CD1c-positive myeloid dendritic cell (primary cell): Measurements from ENCODE around the gene SH3RF1.

ENCODE experiments used
- DNase-seq: peaks from one replicate; pipeline ENCODE4 v3.0.0-alpha.2; 2016; ENCODE audit errors: extremely low spot score

Gene SH3RF1

DNA sequence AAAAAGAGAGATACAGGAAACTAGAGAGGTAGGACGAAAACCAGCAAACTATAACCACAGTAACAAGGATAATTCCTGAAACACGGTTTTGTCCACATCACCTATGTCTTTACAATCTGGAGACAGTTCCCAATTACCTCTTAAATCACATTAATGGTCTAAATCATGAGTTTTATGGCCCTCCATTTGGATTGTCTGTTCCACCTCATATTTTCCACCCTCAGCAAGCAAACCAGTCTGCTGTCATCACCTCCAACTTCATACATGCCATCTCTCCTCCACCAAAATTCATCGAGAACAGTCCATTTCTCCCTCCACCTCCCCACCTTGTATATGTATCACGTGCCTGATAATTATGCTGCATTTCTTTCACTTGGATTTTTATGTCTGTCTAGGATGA lies 107.3 kb downstream of the SH3RF1 start:
- DNase-seq: no peak

DNA sequence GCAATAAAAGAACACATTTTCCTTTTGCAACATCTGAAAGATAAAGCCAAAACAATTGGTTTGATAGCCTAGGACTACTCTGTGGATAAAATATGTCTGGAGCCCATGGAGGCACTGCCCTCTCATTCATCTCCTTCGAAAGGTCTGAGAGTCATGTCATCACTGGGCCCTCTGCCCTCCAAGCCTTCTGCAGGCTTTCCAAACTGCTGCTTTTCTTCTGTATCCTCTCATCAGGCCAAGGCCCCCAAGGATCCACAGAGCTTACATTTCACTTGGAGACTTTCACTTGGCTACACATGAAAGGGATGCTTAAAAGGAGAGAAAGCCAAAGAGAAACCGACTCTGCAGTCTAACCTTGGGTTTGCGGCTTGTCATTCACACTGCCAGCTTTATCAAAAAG lies 109.9 kb downstream of the SH3RF1 start:
- no peak for DNase-seq

DNA sequence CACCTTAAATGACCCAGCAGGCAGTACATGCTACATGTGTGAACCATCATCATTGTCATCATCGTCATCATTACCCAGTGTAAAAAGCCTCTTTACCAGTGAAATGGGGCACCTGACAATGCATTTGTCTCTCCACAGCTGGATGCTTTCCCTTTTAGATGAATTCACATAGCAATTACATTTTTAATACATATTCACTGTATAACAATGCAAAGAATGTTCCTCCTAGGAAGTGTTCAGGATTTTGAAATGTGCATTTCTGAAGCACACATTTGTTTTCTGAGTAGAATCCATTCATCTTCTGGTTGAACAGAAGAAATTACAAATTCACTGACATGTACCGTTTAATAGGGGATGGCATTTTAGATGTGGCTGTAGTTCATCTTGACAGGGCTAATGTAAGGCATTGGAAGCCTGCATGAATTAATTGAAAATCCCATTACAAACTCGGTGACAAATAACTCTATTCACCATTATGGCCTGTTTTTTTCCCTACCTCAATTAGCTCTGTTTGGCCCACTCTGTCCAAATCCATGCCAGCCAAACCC lies 111.1 kb downstream of the SH3RF1 start:
- no peak for DNase-seq

DNA sequence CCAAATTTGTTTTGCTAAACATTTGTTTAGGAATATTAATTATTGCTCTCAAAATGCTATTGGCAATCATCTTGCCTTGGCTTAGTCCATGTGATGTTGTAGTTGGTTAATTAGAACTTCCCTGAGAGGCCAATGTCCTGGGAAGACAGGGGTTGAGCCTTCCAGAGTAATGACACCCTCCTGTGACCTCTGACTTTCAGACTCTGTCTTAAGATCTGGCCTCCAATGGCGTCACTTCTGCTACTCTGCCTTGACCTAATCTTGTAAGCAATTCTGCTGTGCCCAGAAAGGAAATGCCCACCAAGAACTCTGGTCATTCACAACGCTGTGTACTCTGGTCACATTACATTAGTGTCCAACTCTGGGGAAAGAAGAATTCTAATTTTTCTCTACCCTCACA lies 111.9 kb downstream of the SH3RF1 start:
- no peak for DNase-seq

DNA sequence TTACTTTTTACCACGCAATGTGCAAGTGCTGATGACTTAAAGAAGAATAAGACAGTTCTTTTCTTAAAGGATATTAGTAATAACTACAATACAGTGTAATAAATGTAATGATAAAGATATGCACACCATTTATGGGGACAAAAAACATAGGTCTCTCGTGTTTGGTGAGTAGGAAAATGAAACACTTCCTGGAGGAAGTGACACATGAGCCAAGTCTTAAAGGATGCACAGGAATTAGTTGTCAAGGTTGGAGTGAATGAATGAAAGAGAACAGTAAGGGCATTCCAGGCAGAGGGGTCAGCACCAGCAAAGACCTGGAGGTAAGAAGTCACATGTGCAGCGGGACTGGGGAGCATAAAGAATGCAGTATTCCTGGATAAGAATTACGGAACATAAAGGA lies 112.7 kb downstream of the SH3RF1 start:
- DNase-seq: no peak

DNA sequence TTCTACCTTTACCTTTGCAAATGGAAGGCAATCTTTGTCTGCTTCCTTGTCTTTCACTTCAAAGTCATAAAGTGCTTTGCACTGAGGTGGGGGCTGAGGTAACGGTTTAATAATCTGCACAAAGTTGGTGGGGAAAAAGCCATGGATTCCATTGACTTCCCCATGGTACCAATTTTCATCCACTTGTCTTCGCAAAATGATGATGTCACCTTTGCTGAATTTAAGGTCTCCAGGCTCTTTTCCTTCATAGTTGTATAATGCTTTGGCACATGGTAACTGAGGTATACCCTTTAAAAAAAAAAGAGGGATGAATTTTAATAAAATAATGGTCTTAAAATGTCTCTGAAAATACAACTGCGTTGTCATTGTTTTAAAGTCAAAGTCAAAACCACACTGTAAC lies 114.4 kb downstream of the SH3RF1 start:
- no peak for DNase-seq

DNA sequence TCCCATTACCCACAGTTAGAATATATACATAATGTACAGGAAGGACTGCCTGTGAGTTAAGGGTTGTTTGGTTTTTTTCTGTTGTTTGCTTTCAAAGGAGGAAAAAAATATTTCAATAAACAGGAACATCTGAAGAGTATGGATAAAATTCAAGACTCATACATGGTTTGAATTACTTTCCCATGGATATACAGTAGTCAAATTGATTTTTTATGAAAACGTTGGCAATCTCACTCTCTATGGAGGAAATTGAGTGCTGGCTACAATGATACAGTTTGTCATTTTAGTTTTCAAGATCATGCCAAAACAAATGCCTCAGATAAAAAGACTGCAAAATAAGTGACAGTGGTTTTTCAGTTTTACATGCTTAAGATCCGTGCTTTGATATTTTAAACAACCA lies 116.6 kb downstream of the SH3RF1 start:
- DNase-seq: no peak

DNA sequence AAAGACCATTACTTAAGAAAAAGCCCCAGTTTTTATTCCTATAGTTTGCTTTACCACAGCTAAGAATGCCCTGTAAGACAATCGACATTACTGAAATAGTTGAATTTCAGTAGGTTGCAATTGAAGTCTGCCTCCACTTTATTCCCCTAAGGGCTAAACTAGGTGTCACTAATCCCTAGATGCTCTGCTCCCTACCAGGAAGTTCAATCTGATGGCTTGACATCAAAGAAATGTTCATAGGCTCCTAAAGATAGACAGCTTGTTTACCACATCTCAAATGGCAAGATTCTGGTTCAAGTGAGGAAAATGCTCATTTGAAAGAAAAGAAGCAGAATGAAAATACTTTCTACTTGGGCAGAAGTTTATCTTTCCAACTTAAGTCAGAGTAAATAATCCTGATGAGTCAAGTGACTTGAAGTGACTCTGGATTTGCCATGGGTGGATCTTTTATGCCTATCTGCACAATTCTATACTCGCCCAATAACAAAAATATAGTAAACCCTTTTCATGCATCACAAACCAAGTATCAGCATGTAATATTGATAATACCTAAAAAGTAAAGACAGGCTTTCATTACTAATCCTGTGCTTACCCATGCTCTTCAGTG lies 117.2 kb downstream of the SH3RF1 start:
- no peak for DNase-seq

DNA sequence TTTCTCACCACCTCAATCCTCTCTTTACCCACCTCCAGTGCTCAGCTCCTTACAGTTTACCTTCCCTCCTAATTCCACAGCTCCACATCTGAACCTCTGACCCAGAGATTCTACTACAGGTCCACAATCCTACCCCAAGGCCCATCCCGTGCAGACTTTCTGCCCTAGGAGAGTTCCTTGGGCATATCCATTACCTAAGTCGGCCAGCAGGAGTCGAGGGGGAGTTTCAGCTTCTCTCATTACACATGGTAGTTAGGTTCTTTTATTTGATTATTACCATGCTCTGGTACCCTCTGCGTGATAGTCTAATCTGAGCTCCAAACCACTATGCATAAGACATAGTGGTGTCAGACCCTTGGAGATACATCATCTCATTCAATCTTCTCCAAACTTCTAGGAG lies 117.9 kb downstream of the SH3RF1 start:
- DNase-seq: no peak

DNA sequence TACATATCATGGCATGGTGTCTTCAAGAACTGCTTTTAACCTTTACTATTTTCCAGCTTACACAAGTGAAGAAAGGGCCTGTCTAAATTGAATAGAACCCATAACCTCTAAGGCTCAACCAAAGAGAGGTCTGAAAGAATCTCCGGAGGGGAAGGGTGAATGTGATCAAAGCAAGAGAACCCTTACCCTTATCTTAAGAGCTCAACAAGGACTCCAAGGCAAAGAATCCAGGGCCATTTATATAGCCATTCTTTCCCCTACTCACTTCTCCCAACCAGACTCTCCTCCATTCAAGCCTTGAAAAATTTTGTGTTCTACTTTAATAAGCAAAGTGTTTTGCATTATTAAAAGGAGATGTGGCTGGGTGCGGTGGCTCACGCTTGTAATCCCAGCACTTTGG lies 118.7 kb downstream of the SH3RF1 start:
- no peak for DNase-seq

DNA sequence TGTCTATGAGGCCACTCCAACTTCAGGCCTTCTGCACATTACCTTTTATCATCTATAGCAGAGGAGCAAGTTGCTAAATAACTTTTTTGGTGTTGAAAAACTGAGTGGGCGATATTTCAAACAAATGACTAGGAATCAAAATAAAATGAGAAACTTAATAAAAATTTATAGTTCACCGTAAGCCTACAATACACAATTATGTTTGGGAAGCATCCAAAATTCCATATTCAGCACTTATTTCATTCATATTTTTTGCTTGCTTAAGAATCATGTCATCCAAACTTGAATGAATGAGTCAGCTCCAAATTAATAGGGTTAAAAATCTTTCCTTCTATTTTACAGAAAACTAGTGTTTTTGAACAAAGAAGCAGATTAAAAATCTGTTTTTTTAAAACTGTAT lies 119.1 kb downstream of the SH3RF1 start:
- no peak for DNase-seq

DNA sequence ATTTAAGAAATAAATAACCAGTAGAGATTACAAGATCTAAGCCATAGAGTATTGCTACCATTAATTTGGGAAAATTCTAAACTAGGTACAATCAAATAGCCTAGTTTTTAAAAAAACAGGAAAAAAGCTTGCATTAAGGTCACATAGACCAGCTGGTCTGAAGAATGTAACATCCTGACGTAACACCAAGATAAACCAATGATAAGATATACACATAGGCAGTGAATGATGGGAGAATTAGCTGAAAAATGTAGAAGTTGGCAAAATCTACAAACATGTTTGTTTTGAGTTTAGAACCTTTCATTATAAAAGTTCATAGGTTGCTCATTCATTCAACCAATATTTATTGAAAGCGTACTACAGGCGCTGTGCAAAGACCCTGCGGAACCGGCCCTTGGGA lies 120.0 kb downstream of the SH3RF1 start:
- DNase-seq: no peak

DNA sequence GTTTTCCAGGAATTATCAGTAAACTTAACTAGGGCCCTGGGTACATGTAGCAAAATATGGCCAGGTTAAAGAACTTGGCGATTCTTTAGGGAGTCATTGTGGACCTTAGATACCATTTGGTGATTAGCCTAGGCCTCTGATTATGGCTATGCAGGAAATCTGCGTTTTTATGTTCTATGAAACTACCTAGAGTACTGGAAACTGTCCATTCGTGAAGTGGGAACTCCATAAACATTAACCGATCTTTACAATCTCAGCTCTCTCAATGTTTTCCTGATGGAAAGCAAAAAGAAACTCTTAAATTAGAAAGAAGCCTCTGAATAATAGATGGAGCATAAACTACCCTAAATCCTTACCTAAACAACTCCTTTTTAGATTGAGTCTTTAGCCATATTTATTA lies 121.9 kb downstream of the SH3RF1 start:
- no peak for DNase-seq

DNA sequence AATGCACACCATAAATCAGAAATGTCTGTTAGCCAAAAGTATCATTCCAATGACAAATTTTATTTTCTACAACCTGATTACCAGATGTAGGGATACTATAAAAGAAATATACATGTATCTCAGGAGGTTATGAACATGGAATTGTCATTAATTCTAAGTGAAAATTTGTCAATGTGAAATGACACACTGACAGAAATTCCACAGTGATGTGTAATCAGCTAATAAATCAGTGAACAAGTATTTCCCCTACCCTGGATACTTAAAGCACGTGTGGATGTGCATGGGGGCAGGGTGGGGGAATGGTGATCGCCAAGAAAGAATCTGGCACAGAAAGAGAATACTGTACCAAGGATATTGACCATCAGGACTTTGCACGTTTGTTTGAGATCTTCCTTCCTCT lies 123.6 kb downstream of the SH3RF1 start:
- no peak for DNase-seq

DNA sequence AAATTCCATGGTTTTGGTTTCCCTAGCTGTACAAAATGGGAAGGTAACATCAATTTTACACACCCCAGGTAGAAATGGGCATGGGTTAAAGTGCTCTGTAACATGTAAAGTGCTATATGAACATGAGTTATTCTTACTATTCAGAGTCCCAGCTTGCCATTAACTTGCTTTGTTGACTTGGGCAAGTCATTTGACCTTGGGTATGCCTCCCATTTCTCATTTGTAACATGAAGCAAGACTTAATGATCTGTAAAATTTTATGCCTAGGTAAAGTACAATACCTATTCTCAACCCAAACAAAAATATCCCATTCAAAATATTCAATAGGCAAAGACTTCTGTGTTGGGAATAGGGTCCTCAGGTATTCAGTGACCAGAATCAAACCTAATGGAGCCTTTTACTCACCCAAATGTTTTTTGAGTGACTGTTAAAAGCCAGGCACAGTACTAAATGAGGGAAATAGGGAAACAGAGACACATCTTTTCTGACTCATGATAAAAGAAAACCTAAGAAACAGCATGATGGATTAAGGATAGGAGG lies 126.6 kb downstream of the SH3RF1 start:
- DNase-seq: no peak

DNA sequence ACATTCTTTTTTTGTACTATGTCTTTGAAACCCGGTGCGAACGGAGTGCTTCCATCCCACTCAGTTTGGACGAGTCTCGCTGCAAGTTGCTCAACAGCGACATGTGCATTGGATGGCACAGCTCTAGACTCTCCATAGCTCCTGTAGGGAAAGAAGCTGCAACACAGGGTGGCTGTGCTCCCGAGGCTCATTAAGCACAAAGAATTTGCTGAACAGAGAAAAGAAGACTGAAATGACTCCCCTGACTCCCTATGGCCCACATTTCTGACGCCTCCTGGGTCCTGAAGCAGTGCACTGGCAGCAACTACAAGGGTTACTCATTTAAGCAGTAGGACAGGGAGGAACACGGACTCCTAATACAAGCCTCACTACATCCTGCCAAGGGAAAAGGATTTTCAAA lies 127.4 kb downstream of the SH3RF1 start:
- no peak for DNase-seq

DNA sequence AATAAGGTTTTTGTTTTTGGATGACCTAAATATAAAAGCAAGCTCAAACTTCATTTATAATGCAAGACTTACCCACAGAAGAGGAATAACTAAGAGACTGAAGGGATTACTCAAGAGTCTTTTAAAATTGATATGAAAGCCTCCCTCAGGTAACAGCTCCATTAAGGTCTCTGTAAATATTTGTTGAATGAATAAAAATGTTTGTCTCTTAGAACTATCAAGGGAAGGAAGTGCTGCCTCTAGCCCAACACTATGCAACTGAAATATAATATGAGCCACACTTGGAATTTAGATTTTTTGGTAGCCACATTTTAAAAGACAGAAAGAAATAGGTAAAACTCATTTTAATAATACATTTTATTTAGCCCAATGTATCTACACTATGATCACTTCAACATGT lies 127.8 kb downstream of the SH3RF1 start:
- DNase-seq: no peak

DNA sequence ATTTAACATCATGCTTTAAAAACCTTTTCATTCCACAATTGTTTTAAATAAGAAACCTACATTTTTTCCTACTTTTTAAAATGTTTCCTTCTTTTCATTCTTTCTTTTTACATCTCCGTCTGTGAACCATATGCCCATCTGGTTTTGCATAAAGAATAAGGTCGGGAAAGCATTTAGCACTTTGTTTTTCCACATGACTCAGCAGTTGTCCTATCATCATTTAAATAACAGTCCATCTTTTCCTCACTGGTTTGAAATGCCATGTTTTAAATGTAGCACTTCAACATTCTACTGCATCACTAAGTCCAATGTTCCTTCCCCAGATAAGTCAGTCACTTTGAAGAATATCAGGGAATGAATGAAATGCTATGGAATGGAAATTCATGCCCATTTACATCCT lies 128.4 kb downstream of the SH3RF1 start:
- no peak for DNase-seq

DNA sequence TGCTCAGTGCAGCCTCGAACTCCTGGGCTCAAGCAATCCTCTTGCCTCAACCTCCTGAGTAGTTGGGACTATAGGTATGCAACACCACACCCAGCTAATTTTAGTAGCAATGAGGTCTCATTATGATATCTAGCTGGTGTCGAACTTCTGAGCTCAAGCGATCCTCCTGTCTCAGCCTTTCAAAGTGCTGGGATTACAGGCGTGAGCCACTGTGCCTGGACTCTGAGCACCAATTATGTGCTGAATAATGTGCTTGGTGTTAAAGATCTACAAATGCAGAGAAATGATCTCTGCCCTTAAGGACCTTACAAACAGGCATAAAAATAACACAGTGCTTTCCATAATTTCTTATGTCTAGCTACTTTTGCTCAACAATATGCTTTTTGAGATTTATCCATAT lies 131.7 kb downstream of the SH3RF1 start:
- DNase-seq: no peak

DNA sequence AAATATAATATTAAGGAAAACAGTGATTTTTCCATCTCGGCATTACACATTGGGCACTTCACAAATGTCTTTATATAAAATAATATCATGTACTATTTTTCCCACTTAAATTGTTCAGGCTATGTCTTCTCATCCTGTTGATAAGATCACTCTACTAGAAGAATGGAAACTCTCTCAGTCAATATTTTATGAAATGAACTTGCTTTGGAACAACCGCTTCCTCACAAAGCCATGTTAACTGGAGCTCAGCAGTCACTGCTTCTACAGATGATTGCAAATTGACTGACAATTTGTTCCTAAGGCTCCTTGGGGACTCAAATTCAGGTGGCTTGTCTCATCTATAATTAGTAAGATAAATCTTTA lies 133.2 kb downstream of the SH3RF1 start:
- DNase-seq: no peak

DNA sequence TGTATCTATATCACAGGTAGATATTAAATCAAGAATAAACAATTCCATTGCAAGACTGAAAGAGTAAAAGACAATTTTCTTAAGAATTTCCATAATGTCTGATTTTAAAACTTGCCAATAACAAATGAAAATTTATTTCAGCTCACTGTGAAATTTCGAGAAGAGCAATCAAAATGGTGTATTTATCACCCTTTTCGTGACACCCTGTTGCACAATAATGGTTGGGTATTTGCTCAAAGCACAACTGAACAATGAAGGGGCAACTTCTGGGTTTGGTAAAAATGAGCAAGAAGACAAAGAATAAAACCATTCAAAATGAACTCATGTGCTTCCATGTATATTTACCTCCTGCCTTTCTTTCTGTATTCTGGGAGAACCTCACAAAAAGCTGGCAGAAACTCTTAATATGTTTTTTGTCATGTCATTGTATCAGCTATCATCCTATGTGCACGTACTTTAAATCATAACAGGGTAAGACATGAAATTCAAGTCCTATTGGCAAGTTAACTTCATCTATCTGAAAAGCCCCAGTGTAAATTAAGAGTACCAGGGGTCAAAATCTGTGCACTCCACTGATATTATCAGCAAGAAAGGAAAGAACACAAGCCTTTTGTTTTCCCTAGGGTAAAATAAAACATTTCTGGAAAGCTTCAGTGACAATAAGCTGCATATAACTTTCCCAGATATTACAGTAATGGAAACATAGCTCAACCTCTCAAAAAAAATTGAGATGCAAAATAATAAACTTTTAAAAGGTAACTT lies 133.8 kb downstream of the SH3RF1 start:
- DNase-seq: no peak

DNA sequence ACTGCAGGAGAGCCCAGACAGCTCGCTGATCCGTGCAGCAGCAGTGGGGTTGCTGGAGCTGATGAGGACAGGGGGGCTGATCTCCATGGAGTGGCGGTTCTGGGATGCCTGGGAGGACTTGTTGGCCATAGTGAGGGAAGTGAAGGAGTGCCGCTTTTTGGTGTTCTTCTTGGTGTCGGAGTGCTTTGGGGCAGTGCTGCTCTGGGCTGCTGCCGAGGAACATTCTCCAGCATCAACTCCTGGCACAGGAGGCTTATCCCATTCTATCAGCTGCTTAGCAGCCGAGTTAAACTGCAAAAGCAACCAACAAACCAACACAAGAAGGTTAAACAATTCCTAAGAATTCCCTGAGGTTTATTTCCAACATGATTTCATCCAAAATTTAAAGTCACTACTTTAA lies 134.4 kb downstream of the SH3RF1 start:
- DNase-seq: no peak

DNA sequence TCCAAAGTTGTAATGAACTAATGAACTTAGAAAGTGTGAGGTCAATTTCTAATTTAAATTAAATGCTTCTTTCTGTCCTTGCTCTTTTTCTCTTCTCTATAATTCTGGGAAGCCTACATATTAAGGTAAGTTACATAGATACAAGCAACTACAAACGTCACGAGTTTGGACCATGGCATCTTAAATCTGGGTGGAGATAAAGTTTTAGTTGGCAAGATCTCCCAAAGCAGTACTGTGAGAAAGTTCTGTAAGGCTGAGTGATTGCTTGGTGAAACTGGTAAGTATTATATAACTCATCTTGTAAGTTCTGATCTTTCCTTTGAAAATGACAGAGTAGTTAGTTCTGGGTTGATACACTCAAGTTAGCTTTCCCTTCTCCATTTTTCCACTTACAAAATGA lies 135.0 kb downstream of the SH3RF1 start:
- no peak for DNase-seq
